ENCODE data around the gene ANAPC7.
"Not testable (repeated sequence)": the region's sequence is repeated elsewhere in the genome, so short reads cannot be mapped to it uniquely, and the experiment has no call there.

The ANAPC7 gene

DNA sequence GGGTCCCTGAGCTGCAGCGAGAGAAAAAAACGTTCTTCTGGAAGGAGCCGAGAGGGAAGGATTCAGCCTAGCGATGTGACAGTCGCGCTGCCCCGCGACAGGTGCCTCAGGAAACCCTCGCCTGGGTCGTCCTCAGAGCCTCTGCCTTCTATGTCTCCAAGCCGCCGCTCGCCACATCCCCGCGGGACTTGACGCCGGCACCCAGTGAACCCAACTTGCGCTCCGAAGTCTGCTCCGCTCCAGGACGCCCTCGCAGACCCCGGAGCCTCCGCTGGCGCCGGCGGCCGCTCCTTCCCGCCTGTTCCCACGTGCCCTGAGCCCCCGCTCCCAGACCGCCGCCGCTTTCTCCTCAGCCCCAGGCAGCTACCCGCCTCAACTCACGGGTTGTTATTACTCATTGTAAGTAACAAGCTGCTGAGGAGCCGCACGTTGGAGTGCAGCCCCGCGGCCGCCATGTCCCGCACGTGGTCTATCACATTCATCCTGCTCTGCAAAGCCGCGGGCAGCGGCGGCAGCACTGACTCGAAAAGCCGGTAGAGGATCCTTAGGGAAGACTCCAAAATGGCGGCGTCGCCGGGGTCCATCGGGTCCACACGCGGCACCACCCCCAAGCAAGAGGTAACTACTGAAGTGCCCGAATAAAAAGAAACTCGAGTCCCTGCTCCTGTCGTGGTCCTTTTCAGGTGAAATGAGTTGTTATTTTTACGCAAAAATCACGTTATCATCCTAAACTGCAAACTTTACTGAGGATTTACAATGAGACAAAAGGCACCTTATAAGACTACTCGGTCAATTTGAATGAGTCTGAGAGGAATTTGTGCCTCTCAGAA is at the start of gene ANAPC7:
Gene ANAPC7 (minus strand): TSS at position 563 of the 830 bp plus-strand sequence. CDS start 81 bp downstream, at position 482.
- no peak for FAIRE-seq
- peak; percentile 54 for DNase-seq (ENCODE audit: insufficient read length, low spot score)
- no peak for TF ChIP-seq CTCF (IDR thresholded peaks at IDR 0.05; ENCODE audit: insufficient read depth, missing control alignments)

- FAIRE-seq = no peak
- TF ChIP-seq CTCF (IDR thresholded peaks at IDR 0.05; ENCODE audit: insufficient read depth, missing control alignments) = no peak
- no peak for DNase-seq (ENCODE audit: insufficient read length, low spot score)
Observed at GRCh38 chr12:110451263-110451662, 47.8 kb upstream of the ANAPC7 start.

- FAIRE-seq = no peak
Observed at GRCh38 chr12:110449799-110450497, 46.4 kb upstream of the ANAPC7 start, which contains the start of gene ARPC3. TSS of gene ARPC3 (minus strand) at chr12:110450337. CDS start at chr12:110450260, 77 bp downstream.

DNA sequence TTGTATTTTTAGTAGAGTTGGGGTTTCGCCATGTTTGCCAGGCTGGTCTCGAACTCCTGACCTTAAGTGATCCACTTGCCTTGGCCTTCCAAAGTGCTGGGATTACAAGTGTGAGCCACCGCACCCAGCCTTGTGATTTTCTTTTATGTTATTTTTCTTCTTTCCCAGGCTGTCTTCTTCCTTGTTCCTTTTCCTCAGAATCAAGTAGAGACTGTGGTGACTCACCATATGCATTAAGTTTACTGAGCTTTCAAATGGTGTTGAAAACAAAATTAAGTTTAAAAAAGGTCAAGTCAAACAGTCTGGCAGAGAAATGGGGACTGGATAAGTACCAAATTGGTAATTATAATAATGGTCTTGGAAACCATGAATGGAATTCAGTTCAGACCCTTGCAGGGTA is 40.9 kb upstream of the ANAPC7 start:
- FAIRE-seq (no peak), DNase-seq (ENCODE audit: insufficient read length, low spot score) (no peak)
- TF ChIP-seq CTCF (IDR thresholded peaks at IDR 0.05; ENCODE audit: insufficient read depth, missing control alignments) = no peak

More at GRCh38 chr12:110449799-110450497, 46.4 kb upstream of the ANAPC7 start, which contains the start of gene ARPC3:
- TF ChIP-seq CTCF (IDR thresholded peaks at IDR 0.05; ENCODE audit: insufficient read depth, missing control alignments) = peak; percentile 82
- peak; percentile 47 for DNase-seq (ENCODE audit: insufficient read length, low spot score)

DNA sequence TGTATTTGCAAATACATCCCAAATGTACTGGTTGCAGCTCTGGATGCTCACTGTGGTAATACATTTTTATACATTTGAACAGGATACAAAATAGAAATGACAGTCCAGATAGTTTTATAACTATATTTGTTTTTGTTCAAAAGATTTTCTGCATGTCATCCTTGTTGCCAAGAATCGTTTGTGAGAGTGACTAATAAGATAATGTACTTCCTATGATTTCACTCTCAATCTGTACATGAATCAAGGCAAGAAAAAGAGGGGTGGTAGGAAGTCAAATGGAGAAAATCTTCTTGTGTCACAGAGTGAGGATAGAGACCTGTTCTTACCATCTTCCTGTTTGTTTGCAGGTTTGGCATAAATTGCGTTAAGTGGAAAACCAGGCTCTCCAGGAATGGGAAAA is 32.7 kb upstream of the ANAPC7 start:
- DNase-seq (ENCODE audit: insufficient read length, low spot score) (no peak), FAIRE-seq (no peak)
- TF ChIP-seq CTCF (IDR thresholded peaks at IDR 0.05; ENCODE audit: insufficient read depth, missing control alignments) = no peak

DNA sequence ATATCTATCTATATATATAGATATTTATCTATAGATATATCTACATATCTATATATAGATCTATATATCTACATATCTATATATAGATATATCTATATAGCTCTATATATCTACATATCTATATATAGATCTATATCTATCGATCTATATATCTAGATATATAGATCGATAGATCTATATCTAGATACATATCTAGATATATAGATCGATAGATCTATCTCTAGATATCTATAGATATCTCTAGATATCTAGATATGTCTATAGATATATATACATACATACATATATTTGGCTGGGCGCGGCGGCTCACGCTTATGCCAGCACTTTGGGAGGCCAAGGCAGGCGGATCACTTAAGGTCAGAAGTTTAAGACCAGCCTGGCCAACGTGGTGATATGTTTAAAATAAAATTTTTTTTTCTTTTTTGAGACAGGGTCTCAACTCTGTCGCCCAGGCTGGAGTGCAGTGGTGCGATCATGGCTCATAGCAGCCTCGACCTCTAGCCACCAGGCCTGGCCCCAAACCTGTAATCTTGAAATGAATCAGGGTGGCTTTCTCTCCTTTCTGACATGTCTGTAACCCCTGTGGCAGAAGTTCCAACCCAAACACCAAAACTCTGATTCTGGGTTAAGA is 28.6 kb upstream of the ANAPC7 start:
- FAIRE-seq (no peak), DNase-seq (ENCODE audit: insufficient read length, low spot score) (no peak)
- no peak for TF ChIP-seq CTCF (IDR thresholded peaks at IDR 0.05; ENCODE audit: insufficient read depth, missing control alignments)

DNA sequence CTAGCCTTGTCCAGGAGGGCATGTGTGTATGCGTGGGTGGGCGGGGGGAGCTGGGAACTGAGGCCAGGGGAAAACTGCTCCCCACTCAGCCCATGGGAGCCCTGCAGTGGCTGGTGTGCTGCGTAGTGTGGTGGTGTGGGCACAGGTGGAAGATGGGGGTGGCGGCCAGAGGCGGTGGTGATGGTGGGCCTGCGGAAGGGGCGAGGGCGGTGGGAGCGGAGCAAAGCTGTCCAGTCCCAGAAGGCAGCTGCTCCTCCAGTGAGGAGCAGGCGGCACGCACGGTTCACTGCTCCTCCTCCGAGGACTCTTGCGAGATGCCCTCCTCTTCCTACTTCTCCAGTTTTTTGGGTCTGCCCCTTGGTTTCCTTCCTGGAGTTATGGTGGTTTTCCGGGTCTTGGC is 26.2 kb upstream of the ANAPC7 start:
- not testable (repeated sequence) for DNase-seq (ENCODE audit: insufficient read length, low spot score); FAIRE-seq

Data from D721Med (cell line).